Head of caudate nucleus (tissue), 42 donors: ENCODE measurements around the gene PALD1.

Source experiments
- DNase-seq, 42 donors: peaks; one replicate each; pipeline versions ENCODE4 v3.0.0 to v3.0.0-alpha.2; 2020 to 2021; ENCODE audit warnings: mixed read lengths in 7 of 42
- intact Hi-C: fragments of 100-400 bp; cut with DNase I; formaldehyde crosslinking; loops from one replicate; pipeline ENCODE4 v1.15.0; 2022

The PALD1 gene

GRCh38 chr10:70498970-70499835 is 20.6 kb downstream of the PALD1 start:
- intact Hi-C loops = no loop called here
- no peak for DNase-seq

- intact Hi-C loops = no loop called here
- no peak for DNase-seq
Observed at GRCh38 chr10:70499836-70500167, 21.2 kb downstream of the PALD1 start.

- DNase-seq = no peak
- intact Hi-C loops = no loop called here
Observed at GRCh38 chr10:70500368-70500767, 21.8 kb downstream of the PALD1 start.

GRCh38 chr10:70500812-70501301 is 22.3 kb downstream of the PALD1 start:
- no peak for DNase-seq
- intact Hi-C loops = no loop called here

- no peak for DNase-seq
- intact Hi-C loops = no loop called here
Observed at GRCh38 chr10:70502406-70502805, 23.8 kb downstream of the PALD1 start.

- no peak for DNase-seq
- intact Hi-C loops = no loop called here
Observed at GRCh38 chr10:70503776-70504175, 25.2 kb downstream of the PALD1 start.

GRCh38 chr10:70504521-70505358 is 26.2 kb downstream of the PALD1 start:
- intact Hi-C loops = no loop called here
- DNase-seq = no peak

GRCh38 chr10:70505908-70506307 is 27.3 kb downstream of the PALD1 start:
- intact Hi-C loops = no loop called here
- DNase-seq = no peak

- intact Hi-C loops = no loop called here
Observed at GRCh38 chr10:70507966-70508365, 29.4 kb downstream of the PALD1 start.

GRCh38 chr10:70508912-70509756 is 30.6 kb downstream of the PALD1 start:
- intact Hi-C loops = no loop called here
- DNase-seq = peak in 39 of 42 donors; percentile 21 to 71 (median 48)

More at GRCh38 chr10:70507966-70508365, 29.4 kb downstream of the PALD1 start:
- no peak for DNase-seq

- intact Hi-C loops = no loop called here
- DNase-seq = no peak
Observed at GRCh38 chr10:70509757-70510147, 31.2 kb downstream of the PALD1 start.

- DNase-seq = no peak
- intact Hi-C loops = no loop called here
Observed at GRCh38 chr10:70510453-70510852, 31.9 kb downstream of the PALD1 start.

GRCh38 chr10:70510904-70511303 is 32.3 kb downstream of the PALD1 start:
- no peak for DNase-seq
- intact Hi-C loops = no loop called here

- peak in 3 of 42 donors; percentile 12 to 44 (median 16) for DNase-seq
- intact Hi-C loops = no loop called here
Observed at GRCh38 chr10:70512149-70512639, 33.6 kb downstream of the PALD1 start.

- intact Hi-C loops = no loop called here
- peak in 1 of 42 donors; percentile 21 for DNase-seq
Observed at GRCh38 chr10:70513848-70514309, 35.3 kb downstream of the PALD1 start.

GRCh38 chr10:70514591-70514990 is 36.0 kb downstream of the PALD1 start:
- intact Hi-C loops = no loop called here
- DNase-seq = no peak

- no peak for DNase-seq
- intact Hi-C loops = no loop called here
Observed at GRCh38 chr10:70515035-70515667, 36.6 kb downstream of the PALD1 start.

- intact Hi-C loops = no loop called here
- no peak for DNase-seq
Observed at GRCh38 chr10:70518695-70519094, 40.1 kb downstream of the PALD1 start.

- intact Hi-C loops = no loop called here
Observed at GRCh38 chr10:70523057-70523456, 44.5 kb downstream of the PALD1 start.

More at GRCh38 chr10:70523057-70523456, 44.5 kb downstream of the PALD1 start:
- no peak for DNase-seq
